Measurements from ENCODE around the gene XXYLT1. TPM values are rescaled to one million over a fixed set of nuclear protein-coding genes. Genes with fewer than 3 reads are reported as not detected.
"Not testable (repeated sequence)": the region's sequence is repeated elsewhere in the genome, so short reads cannot be mapped to it uniquely, and the experiment has no call there.

XXYLT1 gene
- total RNA-seq, 1 experiment from 2014 or later: 30.1 TPM

- no peak for DNase-seq (ENCODE audit: low read depth)
Observed at GRCh38 chr3:195115600-195116406, 155.2 kb downstream of the XXYLT1 start.

GRCh38 chr3:195114786-195115599 lies 156.0 kb downstream of the XXYLT1 start:
- DNase-seq (ENCODE audit: low read depth): no peak

GRCh38 chr3:195113536-195114425 lies 157.2 kb downstream of the XXYLT1 start:
- DNase-seq (ENCODE audit: low read depth): no peak

GRCh38 chr3:195113048-195113447 lies 157.9 kb downstream of the XXYLT1 start:
- DNase-seq (ENCODE audit: low read depth): no peak

GRCh38 chr3:195112361-195112791 lies 158.6 kb downstream of the XXYLT1 start:
- no peak for DNase-seq (ENCODE audit: low read depth)

- DNase-seq (ENCODE audit: low read depth): no peak
Observed at GRCh38 chr3:195111766-195112165, 159.2 kb downstream of the XXYLT1 start.

- no peak for DNase-seq (ENCODE audit: low read depth)
Observed at GRCh38 chr3:195111319-195111705, 159.6 kb downstream of the XXYLT1 start.

- DNase-seq (ENCODE audit: low read depth): no peak
Observed at GRCh38 chr3:195110647-195111318, 160.2 kb downstream of the XXYLT1 start.

GRCh38 chr3:195109098-195109657 lies 161.8 kb downstream of the XXYLT1 start:
- DNase-seq (ENCODE audit: low read depth): no peak

GRCh38 chr3:195107593-195107992 lies 163.4 kb downstream of the XXYLT1 start:
- DNase-seq (ENCODE audit: low read depth): no peak

GRCh38 chr3:195107031-195107430 lies 163.9 kb downstream of the XXYLT1 start:
- not testable (repeated sequence) for DNase-seq (ENCODE audit: low read depth)

GRCh38 chr3:195106418-195106906 lies 164.5 kb downstream of the XXYLT1 start:
- peak; percentile 42 for DNase-seq (ENCODE audit: low read depth)

- DNase-seq (ENCODE audit: low read depth): no peak
Observed at GRCh38 chr3:195105841-195106417, 165.0 kb downstream of the XXYLT1 start.

GRCh38 chr3:195105389-195105788 lies 165.6 kb downstream of the XXYLT1 start:
- no peak for DNase-seq (ENCODE audit: low read depth)

GRCh38 chr3:195104340-195104739 lies 166.6 kb downstream of the XXYLT1 start:
- DNase-seq (ENCODE audit: low read depth): no peak

GRCh38 chr3:195103623-195104022 lies 167.3 kb downstream of the XXYLT1 start:
- no peak for DNase-seq (ENCODE audit: low read depth)

- DNase-seq (ENCODE audit: low read depth): peak; percentile 95
Observed at GRCh38 chr3:195102609-195103467, 168.1 kb downstream of the XXYLT1 start.

- DNase-seq (ENCODE audit: low read depth): no peak
Observed at GRCh38 chr3:195101927-195102608, 168.9 kb downstream of the XXYLT1 start.

All from HT1080 (cell line).